Left ventricle myocardium inferior (tissue), 1 donor: Measurements from ENCODE around the gene MRPL28. TPM values are rescaled to one million over a fixed set of nuclear protein-coding genes. Genes with fewer than 3 reads are reported as not detected.

Experiments
- DNase-seq: peaks from one replicate; pipeline ENCODE4 v3.0.0-alpha.2; 2020
- H3K27ac ChIP-seq: fragments of 200-600 bp; replicated peaks from 2 replicates; pipeline ENCODE4 v1.8.0; 2021
- H3K27me3 ChIP-seq: fragments of 200-600 bp; 2 replicates; pipeline ENCODE4 v1.8.0; 2021; ENCODE audit warnings: low read depth
- H3K36me3 ChIP-seq: fragments of 200-600 bp; 2 replicates; pipeline ENCODE4 v1.8.0; 2021
- H3K4me1 ChIP-seq: fragments of 200-600 bp; 2 replicates; pipeline ENCODE4 v1.8.0; 2021
- H3K4me3 ChIP-seq: fragments of 200-600 bp; 2 replicates; pipeline ENCODE4 v1.8.0; 2021; ENCODE audit warnings: mild to moderate bottlenecking, moderate library complexity
- H3K9me3 ChIP-seq: fragments of 200-600 bp; replicated peaks from 2 replicates; pipeline ENCODE4 v1.8.0; 2021
- intact Hi-C: fragments of 100-400 bp; cut with micrococcal nuclease; formaldehyde crosslinking; loops from one replicate; pipeline ENCODE4 v1.11.0; 2022
- total RNA-seq: library from RNA; stranded (reverse); fragmentation: NEBNext Ultra II Directional; extraction: Animal tissue kit (Norgen Biotek cat#: 25700); gene quantifications from one replicate; pipeline ENCODE4 v1.2.1, GENCODE V29; 2021
- TF ChIP-seq, protein P1 (sequence below): fragments of 200-600 bp; IDR thresholded peaks from 2 replicates; pipeline ENCODE4 v1.8.0; 2021; ENCODE audit warnings: antibody characterized with exemption, mild to moderate bottlenecking, borderline replicate concordance
- donor health status: DM: no; HTN: yes; CAD: no; lungs with severe emphysema.

The MRPL28 gene
- total RNA-seq, 1 donor from 2014 or later = 76.1 TPM

DNA sequence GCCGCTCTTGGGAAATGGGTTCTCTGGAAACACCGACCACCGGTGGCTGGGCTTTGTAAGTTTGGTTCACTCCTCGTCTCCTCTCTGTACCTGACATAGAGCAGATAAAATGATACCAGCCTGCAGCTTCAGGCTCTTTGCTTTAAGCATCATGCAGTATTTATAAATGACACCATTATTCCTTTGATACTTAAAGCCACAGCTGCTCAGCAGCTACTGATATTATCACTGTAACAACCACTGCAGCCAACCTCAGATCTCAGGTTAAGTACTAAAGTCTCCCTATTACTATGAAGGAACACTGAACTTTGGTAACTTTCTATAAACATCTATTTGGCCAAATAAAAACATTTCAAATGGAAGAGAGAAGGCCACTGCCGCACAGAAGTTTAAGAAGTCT lies 52.8 kb downstream of the MRPL28 start:
- Histone ChIP-seq H3K27ac (no peak overlapping the region), H3K4me1 (no peaks in the 10 kb centered on the region)
- TF ChIP-seq, protein P1, sequence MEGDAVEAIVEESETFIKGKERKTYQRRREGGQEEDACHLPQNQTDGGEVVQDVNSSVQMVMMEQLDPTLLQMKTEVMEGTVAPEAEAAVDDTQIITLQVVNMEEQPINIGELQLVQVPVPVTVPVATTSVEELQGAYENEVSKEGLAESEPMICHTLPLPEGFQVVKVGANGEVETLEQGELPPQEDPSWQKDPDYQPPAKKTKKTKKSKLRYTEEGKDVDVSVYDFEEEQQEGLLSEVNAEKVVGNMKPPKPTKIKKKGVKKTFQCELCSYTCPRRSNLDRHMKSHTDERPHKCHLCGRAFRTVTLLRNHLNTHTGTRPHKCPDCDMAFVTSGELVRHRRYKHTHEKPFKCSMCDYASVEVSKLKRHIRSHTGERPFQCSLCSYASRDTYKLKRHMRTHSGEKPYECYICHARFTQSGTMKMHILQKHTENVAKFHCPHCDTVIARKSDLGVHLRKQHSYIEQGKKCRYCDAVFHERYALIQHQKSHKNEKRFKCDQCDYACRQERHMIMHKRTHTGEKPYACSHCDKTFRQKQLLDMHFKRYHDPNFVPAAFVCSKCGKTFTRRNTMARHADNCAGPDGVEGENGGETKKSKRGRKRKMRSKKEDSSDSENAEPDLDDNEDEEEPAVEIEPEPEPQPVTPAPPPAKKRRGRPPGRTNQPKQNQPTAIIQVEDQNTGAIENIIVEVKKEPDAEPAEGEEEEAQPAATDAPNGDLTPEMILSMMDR = no peak

More for the DNA sequence above, 52.8 kb downstream of the MRPL28 start:
- Histone ChIP-seq H3K9me3 (no peaks in the 10 kb centered on the region), H3K27me3 (no peaks in the 10 kb centered on the region), H3K36me3 (peaks cover 36% of the 10 kb centered on the region), H3K4me3 (no peak overlapping the region)
- intact Hi-C loops = no loop called here
- no peak for DNase-seq

Other genes with a start within 250 kb of the MRPL28 start
- gene NPRL3, start 231.9 kb downstream of the MRPL28 start, total RNA-seq = 18.4 TPM
- gene HBZ, start 217.9 kb downstream of the MRPL28 start, total RNA-seq = not detected
- gene HBM, start 204.6 kb downstream of the MRPL28 start, total RNA-seq = not detected
- 59.1 TPM for gene HBA2, start 197.7 kb downstream of the MRPL28 start, total RNA-seq
- gene HBA1, start 193.9 kb downstream of the MRPL28 start, total RNA-seq = 78.7 TPM
- not detected for gene HBQ1, start 190.1 kb downstream of the MRPL28 start, total RNA-seq
- 23.3 TPM for gene LUC7L, start 141.1 kb downstream of the MRPL28 start, total RNA-seq
- gene FAM234A, start 135.7 kb downstream of the MRPL28 start, total RNA-seq = 135 TPM
- 16.4 TPM for gene RGS11, start 94.6 kb downstream of the MRPL28 start, total RNA-seq
- 7.0 TPM for gene ARHGDIG, start 89.9 kb downstream of the MRPL28 start, total RNA-seq
- 1.6 TPM for gene PDIA2, start 87.4 kb downstream of the MRPL28 start, total RNA-seq
- gene AXIN1, start 17.8 kb downstream of the MRPL28 start, total RNA-seq = 12.2 TPM
- gene PGAP6, start 11.4 kb upstream of the MRPL28 start, total RNA-seq = 30.4 TPM
- 101 TPM for gene NME4, start 26.7 kb upstream of the MRPL28 start, total RNA-seq
- gene DECR2, start 31.3 kb upstream of the MRPL28 start, total RNA-seq = 8.4 TPM
- 27.4 TPM for gene RAB11FIP3, start 55.1 kb upstream of the MRPL28 start, total RNA-seq
- gene CAPN15, start 157.2 kb upstream of the MRPL28 start, total RNA-seq = 17.4 TPM
- not detected for gene PRR35, start 189.9 kb upstream of the MRPL28 start, total RNA-seq
- 0.11 TPM for gene NHLRC4, start 196.5 kb upstream of the MRPL28 start, total RNA-seq
- gene PIGQ, start 199.4 kb upstream of the MRPL28 start, total RNA-seq = 21.4 TPM
- 10.3 TPM for gene RAB40C, start 219.5 kb upstream of the MRPL28 start, total RNA-seq